Hepatocyte (in vitro differentiated cells): ENCODE data around the gene CEP78.

Source experiments
- EZH2 ChIP-seq: fragments of 200-600 bp; sonication (generic); IDR thresholded peaks from 2 replicates; pipeline ENCODE4 v1.6.1; 2016; ENCODE audit warnings: antibody characterized with exemption, mild to moderate bottlenecking, borderline replicate concordance
- TF ChIP-seq, protein P1 (sequence below): fragments of 200-600 bp; sonication (generic); IDR thresholded peaks from 2 replicates; pipeline ENCODE4 v1.5.1; 2016; ENCODE audit warnings: antibody characterized with exemption, mild to moderate bottlenecking; ENCODE audit not compliant: poor library complexity

GRCh38 chr9:78291240-78291925 is 55.5 kb downstream of the CEP78 start:
- TF ChIP-seq, protein P1, sequence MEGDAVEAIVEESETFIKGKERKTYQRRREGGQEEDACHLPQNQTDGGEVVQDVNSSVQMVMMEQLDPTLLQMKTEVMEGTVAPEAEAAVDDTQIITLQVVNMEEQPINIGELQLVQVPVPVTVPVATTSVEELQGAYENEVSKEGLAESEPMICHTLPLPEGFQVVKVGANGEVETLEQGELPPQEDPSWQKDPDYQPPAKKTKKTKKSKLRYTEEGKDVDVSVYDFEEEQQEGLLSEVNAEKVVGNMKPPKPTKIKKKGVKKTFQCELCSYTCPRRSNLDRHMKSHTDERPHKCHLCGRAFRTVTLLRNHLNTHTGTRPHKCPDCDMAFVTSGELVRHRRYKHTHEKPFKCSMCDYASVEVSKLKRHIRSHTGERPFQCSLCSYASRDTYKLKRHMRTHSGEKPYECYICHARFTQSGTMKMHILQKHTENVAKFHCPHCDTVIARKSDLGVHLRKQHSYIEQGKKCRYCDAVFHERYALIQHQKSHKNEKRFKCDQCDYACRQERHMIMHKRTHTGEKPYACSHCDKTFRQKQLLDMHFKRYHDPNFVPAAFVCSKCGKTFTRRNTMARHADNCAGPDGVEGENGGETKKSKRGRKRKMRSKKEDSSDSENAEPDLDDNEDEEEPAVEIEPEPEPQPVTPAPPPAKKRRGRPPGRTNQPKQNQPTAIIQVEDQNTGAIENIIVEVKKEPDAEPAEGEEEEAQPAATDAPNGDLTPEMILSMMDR = no peak
- TF ChIP-seq EZH2 = no peak
